K562 (cell line): ENCODE results near the gene HSPA1L. TPM values are rescaled to one million over a fixed set of nuclear protein-coding genes. Genes with fewer than 3 reads are reported as not detected.

ENCODE experiments used
- ATAC-seq: fragments of 200-7000 bp; cut with Tn5 transposase; 3 replicates; pipeline ENCODE4 v1.9.1; 2020; ENCODE audit warnings: moderate library complexity
- BruUV-seq: library from RNA; stranded (reverse); fragments of 400-500 nt; replicated peaks from 2 replicates; lab custom pipeline; 2021; lab: Mats Ljungman, UMichigan
- CTCF ChIA-PET: fragments of 300-600 bp; formaldehyde crosslinking; extraction: SDS; loops from one replicate; lab custom pipeline; 2021; ENCODE audit warnings: low intra/inter-chr PET ratio; lab: Yijun Ruan, JAX
- POLR2A ChIA-PET: fragments of 300-600, 350-650 bp; sonication (Branson Sonifier 250); formaldehyde crosslinking; extraction: SDS; loops from one replicate; lab custom pipeline; 2021; ENCODE audit warnings: antibody characterized with exemption, inconsistent platforms; lab: Yijun Ruan, JAX
- DNase-seq, 4 experiments: peaks; one replicate each; pipeline versions ENCODE4 v3.0.0 to v3.0.0-alpha.2; 2011 to 2018; ENCODE audit warnings: low spot score in 3 of 4, mixed read lengths in 3 of 4; ENCODE audit errors: extremely low read depth in 1 of 4
- FAIRE-seq: peaks from 2 replicates; lab custom pipeline; 2011; peaks lifted over from hg19 to GRCh38; lab: Jason Lieb, UNC
- H2AFZ ChIP-seq: 2 replicates; pipeline ENCODE4 v1.6.0; 2011; ENCODE audit warnings: low read depth, low read length, control low read depth, inconsistent platforms
- H3K27ac ChIP-seq: fragments of 200-600 bp; 3 replicates; pipeline ENCODE4 v1.8.0; 2011; ENCODE audit warnings: low read depth, mild to moderate bottlenecking, control low read depth, inconsistent platforms, low read length, moderate library complexity, mixed read lengths; ENCODE audit errors: extremely low read depth
- H3K27me3 ChIP-seq, 2 experiments: fragments of 300-600 bp in 1 of 2; 2 replicates in 1 of 2; 3 replicates in 1 of 2; pipeline versions ENCODE4 v1.6.0 to v1.8.0; 2011; ENCODE audit warnings: inconsistent platforms in 2 of 2, low read length in 2 of 2, mild to moderate bottlenecking in 1 of 2, mixed read lengths in 1 of 2, moderate library complexity in 1 of 2; ENCODE audit not compliant: control insufficient read depth in 2 of 2, insufficient read depth in 2 of 2
- H3K36me3 ChIP-seq: fragments of 300-600 bp; 3 replicates; pipeline ENCODE4 v1.8.0; 2011; ENCODE audit warnings: mild to moderate bottlenecking, low read length, inconsistent platforms; ENCODE audit not compliant: control insufficient read depth, insufficient read depth
- H3K4me1 ChIP-seq, 2 experiments: fragments of 200-600 bp in 1 of 2; replicated peaks in 1 of 2; 2 replicates in 1 of 2; 3 replicates in 1 of 2; pipeline versions ENCODE4 v1.5.1 to v1.8.0; 2011; ENCODE audit warnings: inconsistent platforms in 2 of 2, low read length in 2 of 2, mild to moderate bottlenecking in 1 of 2, mixed read lengths in 1 of 2, moderate library complexity in 1 of 2; ENCODE audit not compliant: control insufficient read depth in 2 of 2, insufficient read depth in 2 of 2
- H3K4me2 ChIP-seq: 2 replicates; pipeline ENCODE4 v1.6.1; 2011; ENCODE audit warnings: low read length, control low read depth, inconsistent platforms, mixed read lengths; ENCODE audit not compliant: insufficient read depth
- H3K4me3 ChIP-seq: fragments of 200-600 bp; sonication (generic), shearing (Covaris generic); 2 replicates; pipeline ENCODE4 v1.5.1; 2016; ENCODE audit warnings: control low read depth, inconsistent platforms
- H3K79me2 ChIP-seq: fragments of 200-600 bp; 3 replicates; pipeline ENCODE4 v1.8.0; 2011; ENCODE audit warnings: low read length, inconsistent platforms; ENCODE audit not compliant: control insufficient read depth, insufficient read depth
- H3K9ac ChIP-seq, 2 experiments: 2 replicates each; pipeline versions ENCODE4 v1.6.0 to v1.6.1; 2011; ENCODE audit warnings: low read depth in 2 of 2, low read length in 2 of 2, control low read depth in 1 of 2, inconsistent platforms in 1 of 2, mild to moderate bottlenecking in 1 of 2, mixed read lengths in 1 of 2; ENCODE audit not compliant: insufficient read depth in 1 of 2
- H3K9me1 ChIP-seq: one replicate; pipeline ENCODE4 v1.6.0; 2011; ENCODE audit warnings: inconsistent platforms, mild to moderate bottlenecking, low read length, moderate library complexity; ENCODE audit not compliant: control insufficient read depth, insufficient read depth
- H3K9me3 ChIP-seq: replicated peaks from 2 replicates; pipeline ENCODE4 v1.5.1; 2011; ENCODE audit warnings: low read depth, low read length, inconsistent platforms; ENCODE audit not compliant: control insufficient read depth, insufficient read depth
- H4K20me1 ChIP-seq: replicated peaks from 2 replicates; pipeline ENCODE4 v1.6.1; 2011; ENCODE audit warnings: low read length, inconsistent platforms, mixed read lengths; ENCODE audit not compliant: control insufficient read depth, insufficient read depth
- AFF4 ChIP-seq: sonication (generic); formaldehyde crosslinking; IDR thresholded peaks from 2 replicates; pipeline ENCODE4 v1.8.0; 2023; ENCODE audit warnings: mild to moderate bottlenecking, missing genetic modification reagents
- ATF2 ChIP-seq: sonication (generic); formaldehyde crosslinking; IDR thresholded peaks from 2 replicates; pipeline ENCODE4 v1.8.1; 2022; ENCODE audit warnings: missing genetic modification reagents
- E2F4 ChIP-seq: sonication (generic); formaldehyde crosslinking; IDR thresholded peaks from 2 replicates; pipeline ENCODE4 v1.8.0; 2022; ENCODE audit warnings: mild to moderate bottlenecking, low read depth, missing genetic modification reagents
- FOXP1 ChIP-seq: sonication (generic); formaldehyde crosslinking; IDR thresholded peaks from 2 replicates; pipeline ENCODE4 v1.8.0; 2022; ENCODE audit warnings: mild to moderate bottlenecking, missing genetic modification reagents
- HNRNPLL ChIP-seq: fragments of 200-400 bp; formaldehyde crosslinking; IDR thresholded peaks from 2 replicates; pipeline ENCODE4 v1.6.1; 2017; ENCODE audit warnings: low read length, low read depth, mild to moderate bottlenecking; ENCODE audit not compliant: poor library complexity, severe bottlenecking
- ILK ChIP-seq: fragments of 450-650 bp; IDR thresholded peaks from 2 replicates; pipeline ENCODE4 v1.6.1; 2016; ENCODE audit warnings: missing genetic modification characterization, low read depth, mild to moderate bottlenecking, missing compliant biosample characterization, moderate library complexity, borderline replicate concordance
- MAFK ChIP-seq: IDR thresholded peaks from 2 replicates; pipeline ENCODE4 v1.6.1; 2011; ENCODE audit warnings: low read length, improper control_type of control experiment
- MBD1 ChIP-seq: fragments of 250-450 bp; sonication (Bioruptor Pico); IDR thresholded peaks from 2 replicates; pipeline ENCODE4 v1.8.0; 2022; ENCODE audit warnings: inconsistent platforms
- PHB ChIP-seq: fragments of 250-450 bp; sonication (Bioruptor Pico); IDR thresholded peaks from 2 replicates; pipeline ENCODE4 v1.5.0; 2021
- PHF8 ChIP-seq: fragments of 200-600 bp; sonication (generic); IDR thresholded peaks from 2 replicates; pipeline ENCODE4 v1.6.1; 2012; ENCODE audit warnings: mixed run types, mild to moderate bottlenecking, inconsistent platforms, low read length, moderate library complexity, borderline replicate concordance
- RBM39 ChIP-seq: fragments of 200-400 bp; formaldehyde crosslinking; optimal IDR thresholded peaks from 2 replicates; pipeline ENCODE3; 2018; ENCODE audit warnings: low read depth, low read length
- RCOR1 ChIP-seq, 2 experiments: IDR thresholded peaks; 2 replicates each; pipeline ENCODE4 v1.6.1; 2012; ENCODE audit warnings: low read depth in 2 of 2, low read length in 2 of 2, borderline replicate concordance in 1 of 2, improper control_type of control experiment in 1 of 2
- ZNF77 ChIP-seq: fragments of 250-450 bp; sonication (Bioruptor Pico); IDR thresholded peaks from 2 replicates; pipeline ENCODE4 v1.5.0; 2020
- WGBS: fragments of 100-300 bp; shearing (Covaris generic); methylation state at CpG from one replicate; pipeline ENCODE4 v1.1.6; 2016; ENCODE audit warnings: low coverage, mixed read lengths; ENCODE audit not compliant: insufficient coverage; ENCODE audit errors: missing lambda C conversion rate; 5-methylcytosine and 5-hydroxymethylcytosine counted together
- in situ Hi-C: fragments of 300-500 bp; cut with MboI; formaldehyde crosslinking; loops from 4 replicates; pipeline ENCODE4 v1.15.0; 2018; ENCODE audit warnings: inconsistent platforms, mixed read lengths
- intact Hi-C: fragments of 100-400 bp; cut with micrococcal nuclease; formaldehyde crosslinking; loops from 2 replicates; pipeline ENCODE4 v1.14.2; 2022
- polyA plus RNA-seq, 8 experiments: library from polyadenylated mRNA; depleted of rRNA in 4 of 8; stranded (reverse) in 5 of 8; unstranded in 3 of 8; fragments of >200 nt; fragmentation: Nextera tagmentation in 2 of 8; fragmentation: Illumina TruSeq in 1 of 8; extraction: Ambion mirVana in 2 of 8; extraction: Trizol in 1 of 8; gene quantifications; 2 replicates each; pipeline versions ENCODE4 v1.2.1 to v1.2.3, GENCODE V29; 2011 to 2014; ENCODE audit warnings: inconsistent platforms in 1 of 8, missing spikeins in 1 of 8
- total RNA-seq, 7 experiments: library from RNA; depleted of rRNA in 6 of 7; stranded (reverse); fragments of >200 nt in 6 of 7; fragmentation: Illumina TruSeq in 2 of 7; extraction: Trizol in 2 of 7; gene quantifications; 2 replicates each; pipeline versions ENCODE4 v1.2.1 to v1.2.3, GENCODE V29; 2011 to 2021; ENCODE audit warnings: low replicate concordance in 1 of 7

The HSPA1L gene
- total and polyA plus RNA-seq, 9 of the 15 experiments (the other 6 are each of a cell fraction or from before 2014, with no cell fraction given), result 0.14 to 2.1 (median 1.3) TPM

- TF ChIP-seq PHB (CRISPR knock-in tag) (0 out of 2 replicates have a peak, but pooled peaks have one; percentile 82), E2F4 (CRISPR knock-in tag) (no peak), RBM39 (no peak), ZNF77 (no peak)
These were observed 432 bp downstream of the HSPA1L start (continued) for GRCh38 chr6:31814677-31815024.

- peaks cover 16 to 28% of the 10 kb centered on the region in 2 experiments for H3K4me1 ChIP-seq
- DNase-seq (no peak), ATAC-seq (no peak), FAIRE-seq (no peak)
- H3K36me3 ChIP-seq, result peaks cover 11% of the 10 kb centered on the region
- POLR2A ChIA-PET, result interaction anchor here (0.6 to 4.5 kb wide), 23 partner anchors 8 to 1188 kb away, joined by 3 to 93 read pairs (median 6); partner anchors contain the start of genes ABHD16A, C6orf47, CLIC1 and EHMT2
- H3K4me2 ChIP-seq, result peak overlapping the region; percentile 74
- H3K4me3 ChIP-seq, result peak overlapping the region; percentile 29
- peaks cover 12% of the 10 kb centered on the region for H4K20me1 ChIP-seq
- intact Hi-C loops (no loop called here), in situ Hi-C loops (no loop called here)
- H3K9ac ChIP-seq, result peak overlapping the region; percentile 78 to 82; a peak in 3 of 4 replicates
- H3K79me2 ChIP-seq, result peaks cover 27% of the 10 kb centered on the region
- H3K27ac ChIP-seq, result peak overlapping the region; percentile 97
- peak overlapping the region; percentile 81 for H2AFZ ChIP-seq
- CTCF ChIA-PET, result no interaction called here
- no TSS peak for BruUV-seq
- no peaks in the 10 kb centered on the region for H3K9me3 ChIP-seq
- no peaks in the 10 kb centered on the region for H3K27me3 ChIP-seq
- 44% methylated on average over 7 of the region's 7 CpGs for WGBS
- no peaks in the 10 kb centered on the region for H3K9me1 ChIP-seq
- no peak for TF ChIP-seq FOXP1 (CRISPR knock-in tag)
- TF ChIP-seq PHF8, result no peak
- TF ChIP-seq MAFK, result no peak
- TF ChIP-seq ILK (tag), result peak; percentile 67
- TF ChIP-seq AFF4 (CRISPR knock-in tag), result no peak
- TF ChIP-seq HNRNPLL, result no peak
- no peak for TF ChIP-seq ATF2
- no peak for TF ChIP-seq MBD1 (CRISPR knock-in tag)
- 0 out of 4 replicates have a peak, but pooled peaks of 1 of the 2 experiments have one; percentile 1 for TF ChIP-seq RCOR1 (IDR thresholded peaks at IDR 0.05; ENCODE audit: borderline replicate concordance in 1 of 2, low read depth in 2 of 2, low read length in 2 of 2)
These were observed 1.6 kb downstream of the HSPA1L start for GRCh38 chr6:31813465-31813849.
